GM18951 (cell line): ENCODE results near the gene PPP1R1A.

Source experiments
- POLR2A ChIP-seq: IDR thresholded peaks from 4 replicates; pipeline ENCODE4 v1.6.1; 2011; ENCODE audit warnings: mild to moderate bottlenecking; ENCODE audit not compliant: insufficient read length, insufficient read depth; ENCODE audit errors: extremely low read depth
- in situ Hi-C: fragments of 300-500 bp; cut with MboI; formaldehyde crosslinking; loops from one replicate; pipeline ENCODE4 v1.12.0; 2022; ENCODE audit warnings: low sequenced_read_pairs, mixed read lengths, inconsistent platforms; ENCODE audit not compliant: unreplicated experiment

The PPP1R1A gene

DNA sequence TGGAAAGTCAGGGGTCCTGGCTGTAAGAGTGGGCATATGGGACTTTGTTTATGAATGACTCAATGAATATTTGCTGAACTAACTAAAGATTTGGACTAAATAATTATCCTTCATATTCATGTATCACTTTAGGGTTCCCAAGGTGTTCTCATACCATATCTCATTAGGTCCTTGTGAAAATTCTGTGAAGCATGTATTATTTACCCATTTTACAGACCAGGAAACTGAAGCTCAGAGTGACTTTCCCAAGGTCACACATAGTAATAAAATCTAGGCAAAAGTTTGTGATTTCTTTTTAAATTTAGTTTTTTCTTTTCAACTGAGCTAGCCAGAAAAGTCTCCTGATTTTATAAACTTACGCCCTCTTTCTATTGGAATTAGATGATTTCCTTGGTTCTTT lies 29.7 kb downstream of the PPP1R1A start:
- no peak for TF ChIP-seq POLR2A
- in situ Hi-C loops = no loop called here

DNA sequence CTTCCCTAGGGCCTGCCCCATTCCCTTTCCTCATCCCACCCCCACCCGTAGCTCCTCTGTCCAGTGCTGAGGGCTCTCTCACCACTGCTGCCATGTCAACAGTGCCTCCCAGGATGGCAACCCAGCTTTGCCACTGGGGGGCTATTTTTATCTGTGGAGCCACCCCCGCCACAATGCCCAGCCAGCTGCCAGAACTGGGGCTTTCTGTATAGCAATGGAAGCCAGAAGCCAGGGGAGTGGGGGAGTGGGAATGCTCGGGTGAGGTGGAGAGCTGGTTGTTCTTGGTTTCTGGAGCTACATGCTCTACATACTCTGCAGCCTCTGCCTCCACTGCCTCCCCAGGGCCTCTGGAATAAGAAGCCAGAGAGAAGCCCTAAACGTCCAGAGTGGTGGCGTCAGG lies 30.1 kb downstream of the PPP1R1A start:
- no peak for TF ChIP-seq POLR2A
- in situ Hi-C loops = no loop called here

DNA sequence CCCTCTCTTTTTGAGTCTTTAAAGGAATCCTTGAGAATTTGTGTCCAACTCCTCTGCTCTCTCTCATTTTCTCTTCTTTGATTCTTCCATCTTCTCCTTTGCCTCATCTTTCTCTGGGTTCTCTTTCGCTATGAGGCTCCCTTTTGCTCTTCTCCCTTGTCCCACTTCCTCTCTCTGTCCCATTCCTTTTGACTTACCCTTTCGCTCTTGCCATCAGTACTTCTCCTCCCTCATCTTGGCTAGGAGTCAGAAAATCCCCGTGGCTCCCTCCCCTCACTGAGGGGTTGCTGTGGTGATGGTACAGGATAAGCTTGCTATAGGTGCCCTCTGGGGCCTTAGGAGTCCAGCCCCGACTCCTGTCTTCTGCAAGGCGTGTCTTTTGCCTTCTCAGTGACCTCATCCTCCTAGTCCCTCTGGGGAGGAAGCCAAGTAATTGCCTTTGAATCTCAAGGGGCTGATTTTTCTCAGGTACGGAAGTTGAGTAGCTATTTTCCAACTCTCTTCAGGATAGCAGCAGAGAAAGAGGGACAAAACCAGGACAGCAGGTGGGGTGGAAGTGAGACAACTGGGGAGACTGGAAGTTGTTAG lies 32.7 kb downstream of the PPP1R1A start:
- no peak for TF ChIP-seq POLR2A
- in situ Hi-C loops = no loop called here

DNA sequence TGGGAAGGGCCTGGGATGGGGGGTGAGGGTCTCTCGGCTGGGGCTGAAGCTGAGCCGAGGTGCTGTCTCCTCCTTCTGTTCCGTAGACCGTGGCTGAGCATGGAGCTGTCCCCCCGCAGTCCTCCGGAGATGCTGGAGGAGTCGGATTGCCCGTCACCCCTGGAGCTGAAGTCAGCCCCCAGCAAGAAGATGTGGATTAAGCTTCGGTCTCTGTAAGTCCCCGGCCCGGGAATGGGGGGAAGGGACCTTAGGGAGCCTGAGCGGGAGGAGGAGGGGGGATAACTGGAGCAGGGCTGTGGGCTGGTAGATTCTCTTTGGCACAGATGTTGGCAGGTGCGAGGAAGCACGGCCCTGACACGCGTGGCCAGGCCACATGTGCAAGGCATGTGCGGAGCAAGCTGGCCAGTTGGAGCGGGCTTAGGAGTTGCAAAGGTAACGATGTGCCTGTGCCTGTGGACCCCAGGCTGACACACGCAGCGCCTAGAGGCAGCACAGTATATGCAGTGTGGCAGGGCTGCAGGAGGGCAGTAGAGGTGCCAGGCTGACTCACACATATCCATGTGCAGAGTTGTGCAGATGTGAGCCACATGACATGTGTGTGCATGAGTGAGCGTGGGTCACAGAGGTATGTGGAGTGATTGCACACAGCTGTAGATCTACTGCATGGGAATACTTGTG lies 38.5 kb downstream of the PPP1R1A start:
- in situ Hi-C loops = no loop called here
- TF ChIP-seq POLR2A = no peak

DNA sequence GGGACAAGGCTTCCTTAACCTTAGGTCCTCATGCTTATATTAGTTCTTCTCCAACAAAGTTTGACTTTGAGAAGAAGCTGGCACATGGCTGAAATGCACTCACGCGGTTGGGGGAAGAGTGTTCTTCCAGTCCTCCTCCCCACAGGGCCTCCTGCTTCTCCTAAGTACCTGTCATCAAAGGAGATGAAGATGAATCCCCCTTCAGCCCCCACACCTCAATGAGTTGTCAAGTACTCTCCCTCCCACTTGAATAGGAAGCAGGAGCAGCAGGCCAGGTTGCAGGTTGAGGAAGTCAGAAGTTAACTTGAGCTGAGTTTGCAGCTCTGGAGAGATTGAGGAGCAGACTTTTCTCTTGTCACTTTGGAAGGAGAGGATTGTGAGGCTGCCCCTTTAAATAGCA lies 41.9 kb downstream of the PPP1R1A start:
- TF ChIP-seq POLR2A = no peak

DNA sequence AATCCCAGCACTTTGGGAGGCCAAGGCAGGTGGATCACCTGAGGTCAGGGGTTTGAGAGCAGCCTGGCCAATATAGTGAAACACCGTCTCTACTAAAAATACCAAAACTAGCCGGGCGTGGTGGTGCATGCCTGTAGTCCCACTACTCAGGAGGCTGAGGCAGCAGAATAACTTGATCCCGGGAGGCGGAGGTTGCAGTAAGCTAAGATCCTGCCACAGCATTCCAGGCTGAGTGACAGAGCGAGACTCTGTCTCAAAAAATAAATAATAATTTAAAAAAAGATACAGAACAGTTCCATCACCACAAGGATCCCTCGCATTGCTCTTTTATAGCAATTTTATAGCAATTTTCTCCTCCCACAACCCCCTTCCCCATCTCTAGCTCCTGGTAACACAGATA lies 43.7 kb downstream of the PPP1R1A start:
- TF ChIP-seq POLR2A = no peak
- in situ Hi-C loops = no loop called here

More for the DNA sequence above, 41.9 kb downstream of the PPP1R1A start:
- in situ Hi-C loops = no loop called here

DNA sequence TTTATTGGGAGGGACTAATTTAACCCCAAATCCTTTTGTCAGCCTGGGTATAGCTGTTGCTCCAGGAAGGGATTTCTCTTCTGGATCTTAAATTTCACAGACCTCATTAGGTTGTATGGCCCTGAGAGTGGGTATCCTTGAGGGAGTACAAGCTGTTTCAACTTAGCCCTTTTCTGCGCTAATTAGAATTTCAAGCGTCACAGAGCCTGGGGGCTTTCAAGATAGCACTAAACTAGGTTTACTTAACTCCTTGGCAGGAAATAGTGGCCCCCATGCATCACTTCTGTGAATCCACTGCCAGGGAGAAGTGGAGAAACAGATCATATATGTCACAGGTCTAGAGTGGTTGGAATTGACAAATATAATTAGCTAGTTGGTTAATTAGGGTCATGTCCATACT lies 44.9 kb downstream of the PPP1R1A start:
- TF ChIP-seq POLR2A = no peak
- in situ Hi-C loops = no loop called here

DNA sequence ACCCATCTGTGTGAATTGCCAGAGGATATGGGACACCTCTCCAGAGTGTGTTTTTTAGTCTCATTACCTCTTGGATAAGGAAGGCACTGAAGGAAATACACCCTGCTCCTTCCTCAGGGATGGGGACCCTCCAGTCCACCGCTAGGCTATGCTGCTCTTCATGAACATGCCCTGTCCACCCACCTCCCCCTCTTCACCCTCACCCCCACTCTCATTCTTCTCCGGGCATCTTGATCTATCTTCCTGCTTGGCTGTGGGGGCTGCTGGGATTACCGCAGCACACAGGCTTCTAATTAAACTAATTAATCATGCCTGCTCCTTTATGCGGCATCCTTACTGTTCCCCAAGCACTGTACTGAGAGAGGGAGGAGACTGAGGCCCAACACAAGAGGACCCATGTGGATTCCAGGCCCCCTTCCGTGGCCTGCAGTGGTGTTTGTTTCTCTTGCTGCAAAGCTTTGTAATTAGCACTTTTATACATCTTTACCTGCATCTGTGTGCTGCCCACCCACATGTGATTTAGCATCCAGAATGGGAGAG lies 46.6 kb downstream of the PPP1R1A start:
- no peak for TF ChIP-seq POLR2A
- in situ Hi-C loops = no loop called here

DNA sequence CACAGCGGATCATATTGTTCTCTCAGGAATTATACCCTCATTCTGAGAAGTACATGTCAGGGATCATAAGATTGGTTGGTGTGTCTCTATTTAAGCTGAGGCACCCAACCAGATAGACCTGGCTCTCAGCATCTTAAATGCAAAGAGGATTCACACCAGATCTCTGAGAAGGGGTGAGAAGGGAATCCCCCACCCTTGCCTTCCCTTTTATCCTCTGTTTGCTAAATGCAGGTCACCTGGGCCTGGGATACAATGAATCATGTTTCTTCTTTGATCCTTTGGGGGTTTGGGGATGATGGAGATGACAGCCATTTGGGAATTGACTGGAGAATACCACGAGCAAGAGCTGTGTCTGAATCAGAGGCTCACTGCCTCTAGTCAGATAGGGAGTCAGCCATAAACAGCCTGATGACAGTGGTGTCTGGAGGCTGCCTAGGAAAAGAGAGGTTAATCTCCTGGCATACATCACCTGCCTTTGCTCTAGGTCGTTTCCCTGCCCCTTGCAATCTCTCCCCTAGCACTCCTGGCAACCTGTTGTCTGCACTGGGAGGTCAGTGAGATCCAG lies 50.2 kb downstream of the PPP1R1A start:
- no peak for TF ChIP-seq POLR2A
- in situ Hi-C loops = no loop called here

DNA sequence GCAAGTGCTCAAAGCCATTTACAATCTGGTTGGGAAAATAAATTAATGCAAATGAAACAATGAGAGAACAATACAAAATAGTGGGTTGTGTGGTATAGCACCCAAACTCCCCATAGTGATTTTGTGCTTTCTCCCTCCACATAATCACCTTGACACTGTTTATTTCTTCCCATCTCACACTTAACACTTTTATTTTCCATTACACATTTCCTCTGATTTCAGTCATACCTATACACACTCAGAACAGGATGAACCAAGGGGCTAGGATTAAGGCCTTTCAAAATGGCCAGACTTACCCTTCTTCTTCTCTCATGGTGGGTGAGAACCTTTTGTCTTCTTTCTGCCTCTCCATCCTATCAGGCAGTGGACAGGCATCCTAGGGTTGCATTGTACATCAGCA lies 53.0 kb downstream of the PPP1R1A start:
- no peak for TF ChIP-seq POLR2A
- in situ Hi-C loops = no loop called here

DNA sequence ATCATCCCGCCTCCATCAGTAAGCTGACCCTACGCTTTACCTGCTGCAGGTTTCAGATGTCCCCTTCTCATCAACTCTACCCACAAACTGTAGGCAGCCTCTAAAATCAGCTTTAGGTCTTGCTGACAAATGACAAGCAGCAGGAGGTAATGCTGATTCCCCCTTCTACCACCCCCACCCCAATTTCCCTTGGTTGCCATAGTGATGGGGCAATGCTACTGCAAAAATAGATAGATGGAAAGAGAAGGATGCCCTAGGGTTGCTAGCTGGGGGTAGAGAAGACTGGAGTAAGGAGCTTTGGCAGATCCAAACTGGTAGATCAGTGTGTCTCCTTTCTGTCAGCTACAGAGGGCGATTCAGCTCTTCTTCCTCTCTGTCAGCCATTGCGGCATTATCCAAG lies 58.9 kb downstream of the PPP1R1A start:
- in situ Hi-C loops = no loop called here
- no peak for TF ChIP-seq POLR2A
